ENCODE results near the gene ZNF516.

GRCh38 chr18:76347341-76347740 lies 147.7 kb downstream of the ZNF516 start:
- TF ChIP-seq CTCF (IDR thresholded peaks at IDR 0.05) = no peak
- no peak for TF ChIP-seq POLR2A (IDR thresholded peaks at IDR 0.05)
